H1 (cell line): ENCODE results near the gene ZNF184. TPM values are rescaled to one million over a fixed set of nuclear protein-coding genes. Genes with fewer than 3 reads are reported as not detected.

Experiments
- CTCF ChIA-PET: fragments of 300-600 bp; sonication (Branson Sonifier 250); formaldehyde crosslinking; loops from one replicate; lab custom pipeline; 2021; ENCODE audit not compliant: partially characterized antibody; lab: Charles Lee
- POLR2A ChIA-PET: fragments of 300-600 bp; sonication (Branson Sonifier 250); formaldehyde crosslinking; loops from one replicate; lab custom pipeline; 2021; ENCODE audit warnings: inconsistent platforms; ENCODE audit not compliant: partially characterized antibody; lab: Charles Lee
- DNase-seq, 2 experiments: peaks; one replicate each; pipeline versions ENCODE4 v3.0.0 to v3.0.0-alpha.2; 2010 to 2022; ENCODE audit warnings: low spot score in 2 of 2, low read depth in 1 of 2, mixed read lengths in 1 of 2
- FAIRE-seq: peaks from 2 replicates; lab custom pipeline; 2011; peaks lifted over from hg19 to GRCh38; lab: Jason Lieb, UNC
- H2AFZ ChIP-seq: 2 replicates; pipeline ENCODE4 v1.8.1; 2012; ENCODE audit warnings: low read length, inconsistent platforms
- H2AK5ac ChIP-seq: 2 replicates; pipeline ENCODE4 v1.6.1; 2013; ENCODE audit warnings: low read depth, low read length
- H2BK120ac ChIP-seq: replicated peaks from 2 replicates; pipeline ENCODE3; 2013; ENCODE audit warnings: low read depth, low read length, inconsistent platforms
- H2BK12ac ChIP-seq: 2 replicates; pipeline ENCODE4 v1.6.1; 2013; ENCODE audit warnings: low read depth, low read length
- H2BK15ac ChIP-seq: 2 replicates; pipeline ENCODE4 v1.6.1; 2013; ENCODE audit warnings: low read length
- H2BK20ac ChIP-seq: 2 replicates; pipeline ENCODE4 v1.6.1; 2013; ENCODE audit warnings: low read length
- H2BK5ac ChIP-seq: 2 replicates; pipeline ENCODE4 v1.6.1; 2013; ENCODE audit warnings: low read depth, low read length
- H3K14ac ChIP-seq: 2 replicates; pipeline ENCODE4 v1.6.1; 2013; ENCODE audit warnings: inconsistent platforms; ENCODE audit not compliant: insufficient read length
- H3K18ac ChIP-seq: 2 replicates; pipeline ENCODE4 v1.6.1; 2013; ENCODE audit warnings: low read length; ENCODE audit errors: extremely low read depth
- H3K23ac ChIP-seq: 2 replicates; pipeline ENCODE4 v1.6.1; 2013; ENCODE audit warnings: inconsistent platforms; ENCODE audit not compliant: insufficient read length
- H3K23me2 ChIP-seq: 2 replicates; pipeline ENCODE4 v1.6.1; 2013; ENCODE audit warnings: low read depth, low read length
- H3K27ac ChIP-seq: 2 replicates; pipeline ENCODE4 v1.6.1; 2011; ENCODE audit warnings: low read depth, low read length, inconsistent platforms
- H3K27me3 ChIP-seq, 4 experiments: replicated peaks in 1 of 4; 1 replicate in 1 of 4; 2 replicates in 3 of 4; pipeline versions ENCODE4 v1.6.1 to v1.8.1; 2011 to 2013; ENCODE audit warnings: low read length in 3 of 4, mild to moderate bottlenecking in 3 of 4, inconsistent platforms in 2 of 4, mixed read lengths in 2 of 4, moderate library complexity in 1 of 4; ENCODE audit not compliant: control insufficient read depth in 3 of 4, insufficient read depth in 3 of 4; ENCODE audit errors: extremely low read depth in 1 of 4
- H3K36me3 ChIP-seq, 4 experiments: 2 replicates each; pipeline versions ENCODE4 v1.6.1 to v1.8.1; 2011 to 2013; ENCODE audit warnings: mild to moderate bottlenecking in 4 of 4, low read length in 3 of 4, moderate library complexity in 2 of 4, control low read depth in 1 of 4, inconsistent platforms in 1 of 4; ENCODE audit not compliant: insufficient read depth in 4 of 4, control insufficient read depth in 2 of 4
- H3K4ac ChIP-seq: replicated peaks from 2 replicates; pipeline ENCODE3; 2013; ENCODE audit warnings: low read length, low read depth, mixed read lengths, inconsistent platforms; ENCODE audit not compliant: insufficient read length
- H3K4me1 ChIP-seq, 4 experiments: replicated peaks in 1 of 4; 1 replicate in 1 of 4; 2 replicates in 3 of 4; pipeline versions ENCODE4 v1.6.1 to v1.8.1; 2011 to 2013; ENCODE audit warnings: low read length in 3 of 4, inconsistent platforms in 2 of 4, mixed read lengths in 1 of 4; ENCODE audit not compliant: insufficient read depth in 4 of 4, control insufficient read depth in 3 of 4
- H3K4me2 ChIP-seq, 2 experiments: 2 replicates each; pipeline versions ENCODE4 v1.6.1 to v1.8.1; 2011 to 2013; ENCODE audit warnings: low read depth in 2 of 2, low read length in 2 of 2, control low read depth in 1 of 2, inconsistent platforms in 1 of 2, mild to moderate bottlenecking in 1 of 2; ENCODE audit not compliant: insufficient read depth in 1 of 2
- H3K4me3 ChIP-seq, 4 experiments: fragments of 200-600, 300-600 bp in 1 of 4; sonication (generic), shearing (Covaris generic), sonication (Bioruptor Twin) in 1 of 4; 2 replicates each; pipeline versions ENCODE4 v1.5.1 to v1.8.1; 2011 to 2016; ENCODE audit warnings: low read length in 4 of 4, low read depth in 3 of 4, control low read depth in 2 of 4, inconsistent platforms in 2 of 4, mild to moderate bottlenecking in 2 of 4, mixed read lengths in 1 of 4, moderate library complexity in 1 of 4; ENCODE audit not compliant: insufficient read depth in 2 of 4; ENCODE audit errors: extremely low read depth in 1 of 4
- H3K56ac ChIP-seq: replicated peaks from 2 replicates; pipeline ENCODE3; 2013; ENCODE audit warnings: low read depth, mild to moderate bottlenecking, mixed read lengths, low read length, inconsistent platforms; ENCODE audit not compliant: insufficient read length
- H3K79me1 ChIP-seq: 2 replicates; pipeline ENCODE4 v1.6.1; 2013; ENCODE audit warnings: low read depth, low read length, control low read depth
- H3K79me2 ChIP-seq, 2 experiments: 2 replicates each; pipeline versions ENCODE4 v1.6.1 to v1.8.1; 2012 to 2013; ENCODE audit warnings: low read length in 2 of 2, mild to moderate bottlenecking in 2 of 2, inconsistent platforms in 1 of 2; ENCODE audit not compliant: insufficient read depth in 2 of 2, control insufficient read depth in 1 of 2
- H3K9ac ChIP-seq, 4 experiments: replicated peaks in 1 of 4; 1 replicate in 1 of 4; 2 replicates in 3 of 4; pipeline versions ENCODE4 v1.6.1 to v1.8.1; 2011 to 2013; ENCODE audit warnings: low read depth in 3 of 4, low read length in 3 of 4, control low read depth in 2 of 4, mild to moderate bottlenecking in 2 of 4, moderate library complexity in 2 of 4, inconsistent platforms in 1 of 4; ENCODE audit errors: extremely low read depth in 1 of 4
- H3K9me3 ChIP-seq, 2 experiments: 2 replicates each; pipeline versions ENCODE4 v1.6.1 to v1.8.1; 2012 to 2013; ENCODE audit warnings: mild to moderate bottlenecking in 2 of 2, moderate library complexity in 2 of 2, control low read depth in 1 of 2, inconsistent platforms in 1 of 2, low read depth in 1 of 2, low read length in 1 of 2, mixed read lengths in 1 of 2; ENCODE audit not compliant: insufficient read depth in 2 of 2
- H4K20me1 ChIP-seq, 2 experiments: replicated peaks in 1 of 2; 2 replicates each; pipeline versions ENCODE3 to v1.8.1; 2011 to 2013; ENCODE audit warnings: inconsistent platforms in 2 of 2, low read length in 2 of 2, mild to moderate bottlenecking in 1 of 2; ENCODE audit not compliant: insufficient read depth in 2 of 2, control insufficient read depth in 1 of 2
- H4K5ac ChIP-seq: 2 replicates; pipeline ENCODE4 v1.6.1; 2013; ENCODE audit warnings: low read length, low read depth, mixed read lengths, inconsistent platforms; ENCODE audit not compliant: insufficient read length
- H4K8ac ChIP-seq: 2 replicates; pipeline ENCODE4 v1.8.0; 2013; ENCODE audit warnings: mild to moderate bottlenecking, moderate library complexity, low read length, inconsistent platforms; ENCODE audit not compliant: insufficient read depth; ENCODE audit errors: extremely low read depth
- H4K91ac ChIP-seq: replicated peaks from 2 replicates; pipeline ENCODE3; 2013; ENCODE audit warnings: low read length, mixed read lengths, inconsistent platforms; ENCODE audit not compliant: insufficient read length
- CTBP2 ChIP-seq: IDR thresholded peaks from 2 replicates; pipeline ENCODE4 v1.7.0; 2011; ENCODE audit warnings: borderline replicate concordance, mild to moderate bottlenecking, moderate library complexity, mixed read lengths, low read length; ENCODE audit not compliant: insufficient read depth, insufficient read length
- HDAC2 ChIP-seq, 2 experiments: fragments of 300-600 bp in 1 of 2; sonication (generic) in 1 of 2; IDR thresholded peaks; 2 replicates each; pipeline ENCODE4 v1.6.1; 2011 to 2012; ENCODE audit warnings: low read depth in 2 of 2, low read length in 2 of 2, mild to moderate bottlenecking in 2 of 2, moderate library complexity in 2 of 2, borderline replicate concordance in 1 of 2, inconsistent platforms in 1 of 2
- KDM1A ChIP-seq: fragments of 200-600, 300-600 bp; sonication (generic); IDR thresholded peaks from 2 replicates; pipeline ENCODE4 v1.7.1; 2016; ENCODE audit warnings: mild to moderate bottlenecking, low read length, borderline replicate concordance
- WGBS, 2 experiments: shearing (Covaris generic) in 1 of 2; methylation state at CpG; one replicate each; pipeline versions ENCODE4 v1.1.6 to v1.1.7; 2013 to 2015; ENCODE audit warnings: low lambda C conversion rate in 2 of 2, mixed read lengths in 2 of 2, inconsistent platforms in 1 of 2, low coverage in 1 of 2, missing lambda C conversion rate in 1 of 2; ENCODE audit not compliant: insufficient replicate concordance in 2 of 2, insufficient coverage in 1 of 2, insufficient read length in 1 of 2; ENCODE audit errors: extremely low coverage in 1 of 2, missing lambda C conversion rate in 1 of 2; 5-methylcytosine and 5-hydroxymethylcytosine counted together
- polyA plus RNA-seq, 7 experiments: library from polyadenylated mRNA; depleted of rRNA in 3 of 7; stranded (reverse) in 5 of 7; unstranded in 2 of 7; fragments of >200 nt in 5 of 7; fragments of 200-250 nt in 2 of 7; gene quantifications; 1 replicate in 5 of 7; 2 replicates in 1 of 7; 4 replicates in 1 of 7; pipeline versions ENCODE4 v1.2.1 to v1.2.3, GENCODE V29; 2011 to 2013; ENCODE audit warnings: missing spikeins in 2 of 7, mixed read lengths in 2 of 7
- total RNA-seq: library from RNA; stranded (reverse); fragmentation: NEBNext Ultra II Directional; extraction: Animal tissue kit (Norgen Biotek cat#: 25700); gene quantifications from 2 replicates; pipeline ENCODE4 v1.2.1, GENCODE V29; 2021
- TF ChIP-seq, protein P1 (sequence below), 3 experiments: IDR thresholded peaks; 1 replicate in 2 of 3; 2 replicates in 1 of 3; pipeline versions ENCODE4 v1.5.1 to v1.6.1; 2011; ENCODE audit warnings: low read length in 3 of 3, mild to moderate bottlenecking in 3 of 3, inconsistent platforms in 2 of 3, low read depth in 1 of 3, moderate library complexity in 1 of 3; ENCODE audit not compliant: insufficient read depth in 1 of 3; ENCODE audit errors: control extremely low read depth in 1 of 3

Gene ZNF184
- total and polyA plus RNA-seq, 2 of the 8 experiments (the other 6 are each of a cell fraction or from before 2014, with no cell fraction given) = 1.9 to 12.3 TPM

DNA sequence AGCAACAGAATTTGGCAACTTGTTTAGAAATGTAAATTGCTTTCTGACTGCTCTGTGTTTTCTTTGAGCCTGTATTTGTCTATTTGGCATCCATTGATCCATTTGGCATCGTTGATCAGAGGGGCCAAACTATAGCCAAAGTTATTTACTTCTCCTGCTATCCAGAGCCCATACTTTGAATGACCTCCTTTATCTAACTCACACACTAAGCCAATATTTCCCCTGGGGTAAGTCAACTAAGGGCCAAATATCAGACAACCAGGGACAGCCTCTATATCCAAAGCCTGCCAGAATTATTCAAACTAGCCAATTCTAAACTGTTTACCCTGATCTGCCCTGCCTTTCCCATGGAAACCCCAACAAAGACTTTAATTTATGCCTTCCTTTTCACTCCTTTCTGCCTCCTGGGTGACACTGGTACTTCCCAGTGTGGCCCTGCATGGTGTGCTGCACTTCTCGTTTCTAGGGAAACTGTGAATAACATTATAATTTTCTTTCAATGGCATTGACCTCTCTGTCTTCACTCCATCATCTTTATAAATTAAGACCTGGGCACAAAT, 19.8 kb upstream of the ZNF184 start:
- no peak overlapping the region for H3K56ac ChIP-seq
- TF ChIP-seq HDAC2 (IDR thresholded peaks at IDR 0.05; ENCODE audit: borderline replicate concordance in 1 of 2, low read depth in 2 of 2, low read length in 2 of 2) = no peak
- no peak for TF ChIP-seq KDM1A
- TF ChIP-seq, protein P1, sequence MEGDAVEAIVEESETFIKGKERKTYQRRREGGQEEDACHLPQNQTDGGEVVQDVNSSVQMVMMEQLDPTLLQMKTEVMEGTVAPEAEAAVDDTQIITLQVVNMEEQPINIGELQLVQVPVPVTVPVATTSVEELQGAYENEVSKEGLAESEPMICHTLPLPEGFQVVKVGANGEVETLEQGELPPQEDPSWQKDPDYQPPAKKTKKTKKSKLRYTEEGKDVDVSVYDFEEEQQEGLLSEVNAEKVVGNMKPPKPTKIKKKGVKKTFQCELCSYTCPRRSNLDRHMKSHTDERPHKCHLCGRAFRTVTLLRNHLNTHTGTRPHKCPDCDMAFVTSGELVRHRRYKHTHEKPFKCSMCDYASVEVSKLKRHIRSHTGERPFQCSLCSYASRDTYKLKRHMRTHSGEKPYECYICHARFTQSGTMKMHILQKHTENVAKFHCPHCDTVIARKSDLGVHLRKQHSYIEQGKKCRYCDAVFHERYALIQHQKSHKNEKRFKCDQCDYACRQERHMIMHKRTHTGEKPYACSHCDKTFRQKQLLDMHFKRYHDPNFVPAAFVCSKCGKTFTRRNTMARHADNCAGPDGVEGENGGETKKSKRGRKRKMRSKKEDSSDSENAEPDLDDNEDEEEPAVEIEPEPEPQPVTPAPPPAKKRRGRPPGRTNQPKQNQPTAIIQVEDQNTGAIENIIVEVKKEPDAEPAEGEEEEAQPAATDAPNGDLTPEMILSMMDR (IDR thresholded peaks at IDR 0.05; ENCODE audit: control extremely low read depth in 1 of 3, insufficient read depth in 1 of 3, low read depth in 1 of 3, low read length in 3 of 3) = no peak
- TF ChIP-seq CTBP2 = no peak
- FAIRE-seq (no peak), DNase-seq (no peak)
- H3K9me3 ChIP-seq = no peaks in the 10 kb centered on the region
- H3K4me1 ChIP-seq = no peaks in the 10 kb centered on the region
- no peak overlapping the region for H3K14ac ChIP-seq
- POLR2A ChIA-PET = no interaction called here
- no peak overlapping the region for H3K4ac ChIP-seq
- H2BK15ac ChIP-seq = no peak overlapping the region
- H3K4me3 ChIP-seq = no peak overlapping the region
- no peaks in the 10 kb centered on the region for H3K27me3 ChIP-seq
- H2AK5ac ChIP-seq = no peak overlapping the region
- 79% methylated on average over 2 of the region's 2 CpGs; no CpG with 5 or more reads in 1 of the 2 experiments for WGBS, 2 experiments
- H4K91ac ChIP-seq = no peak overlapping the region
- no peak overlapping the region for H2BK5ac ChIP-seq
- peaks cover 2% of the 10 kb centered on the region; the same call in 1 of the 2 replicates for H3K23me2 ChIP-seq
- no peak overlapping the region for H2BK120ac ChIP-seq
- no peaks in the 10 kb centered on the region for H3K79me2 ChIP-seq
- H3K9ac ChIP-seq = no peak overlapping the region
- H4K8ac ChIP-seq = no peak overlapping the region
- H2BK20ac ChIP-seq = no peak overlapping the region
- no peak overlapping the region for H2BK12ac ChIP-seq
- no peaks in the 10 kb centered on the region for H3K79me1 ChIP-seq
- H3K27ac ChIP-seq = no peak overlapping the region
- H2AFZ ChIP-seq = no peak overlapping the region
- CTCF ChIA-PET = no interaction called here
- no peaks in the 10 kb centered on the region for H4K20me1 ChIP-seq
- no peaks in the 10 kb centered on the region for H3K36me3 ChIP-seq
- H3K4me2 ChIP-seq = no peak overlapping the region
- no peak overlapping the region for H3K23ac ChIP-seq
- H3K18ac ChIP-seq = no peak overlapping the region
- H4K5ac ChIP-seq = no peak overlapping the region
